ENCODE data around the gene NCF2.

Gene NCF2

GRCh38 chr1:183589384-183589783, 875 bp downstream of the NCF2 start:
- in situ Hi-C loops (cut with MboI; ENCODE audit: low pct_unique_long_range_greater_than_20kb, low sequenced_read_pairs): no loop called here
- no peak for DNase-seq

- DNase-seq: no peak
- in situ Hi-C loops (cut with MboI; ENCODE audit: low pct_unique_long_range_greater_than_20kb, low sequenced_read_pairs): no loop called here
Observed at GRCh38 chr1:183588827-183589226, 1.4 kb downstream of the NCF2 start.

- DNase-seq: no peak
- in situ Hi-C loops (cut with MboI; ENCODE audit: low pct_unique_long_range_greater_than_20kb, low sequenced_read_pairs): no loop called here
Observed at GRCh38 chr1:183586926-183587325, 3.3 kb downstream of the NCF2 start.

- in situ Hi-C loops (cut with MboI; ENCODE audit: low pct_unique_long_range_greater_than_20kb, low sequenced_read_pairs): no loop called here
- DNase-seq: no peak
Observed at GRCh38 chr1:183586455-183586854, 3.8 kb downstream of the NCF2 start.

- DNase-seq: no peak
- in situ Hi-C loops (cut with MboI; ENCODE audit: low pct_unique_long_range_greater_than_20kb, low sequenced_read_pairs): no loop called here
Observed at GRCh38 chr1:183585038-183585437, 5.2 kb downstream of the NCF2 start.

- DNase-seq: no peak
- in situ Hi-C loops (cut with MboI; ENCODE audit: low pct_unique_long_range_greater_than_20kb, low sequenced_read_pairs): no loop called here
Observed at GRCh38 chr1:183584147-183584546, 6.1 kb downstream of the NCF2 start.

GRCh38 chr1:183583466-183583865, 6.8 kb downstream of the NCF2 start:
- DNase-seq: no peak
- in situ Hi-C loops (cut with MboI; ENCODE audit: low pct_unique_long_range_greater_than_20kb, low sequenced_read_pairs): no loop called here

GRCh38 chr1:183582021-183582713, 8.1 kb downstream of the NCF2 start:
- no peak for DNase-seq
- in situ Hi-C loops (cut with MboI; ENCODE audit: low pct_unique_long_range_greater_than_20kb, low sequenced_read_pairs): no loop called here

- in situ Hi-C loops (cut with MboI; ENCODE audit: low pct_unique_long_range_greater_than_20kb, low sequenced_read_pairs): no loop called here
- DNase-seq: peak; percentile 98
Observed at GRCh38 chr1:183580281-183580682, 10.0 kb downstream of the NCF2 start.

GRCh38 chr1:183578856-183579255, 11.4 kb downstream of the NCF2 start:
- in situ Hi-C loops (cut with MboI; ENCODE audit: low pct_unique_long_range_greater_than_20kb, low sequenced_read_pairs): no loop called here
- DNase-seq: no peak

- peak; percentile 67 for DNase-seq
- in situ Hi-C loops (cut with MboI; ENCODE audit: low pct_unique_long_range_greater_than_20kb, low sequenced_read_pairs): no loop called here
Observed at GRCh38 chr1:183577897-183578465, 12.3 kb downstream of the NCF2 start.

- in situ Hi-C loops (cut with MboI; ENCODE audit: low pct_unique_long_range_greater_than_20kb, low sequenced_read_pairs): no loop called here
- no peak for DNase-seq
Observed at GRCh38 chr1:183576537-183576936, 13.7 kb downstream of the NCF2 start.

GRCh38 chr1:183575606-183576005, 14.7 kb downstream of the NCF2 start:
- in situ Hi-C loops (cut with MboI; ENCODE audit: low pct_unique_long_range_greater_than_20kb, low sequenced_read_pairs): no loop called here
- no peak for DNase-seq

GRCh38 chr1:183572721-183573120, 17.5 kb downstream of the NCF2 start:
- in situ Hi-C loops (cut with MboI; ENCODE audit: low pct_unique_long_range_greater_than_20kb, low sequenced_read_pairs): no loop called here
- no peak for DNase-seq

- in situ Hi-C loops (cut with MboI; ENCODE audit: low pct_unique_long_range_greater_than_20kb, low sequenced_read_pairs): no loop called here
- no peak for DNase-seq
Observed at GRCh38 chr1:183571678-183572268, 18.5 kb downstream of the NCF2 start.

- in situ Hi-C loops (cut with MboI; ENCODE audit: low pct_unique_long_range_greater_than_20kb, low sequenced_read_pairs): no loop called here
- DNase-seq: no peak
Observed at GRCh38 chr1:183570451-183570850, 19.8 kb downstream of the NCF2 start.

- in situ Hi-C loops (cut with MboI; ENCODE audit: low pct_unique_long_range_greater_than_20kb, low sequenced_read_pairs): no loop called here
- DNase-seq: no peak
Observed at GRCh38 chr1:183569801-183570200, 20.5 kb downstream of the NCF2 start.

- in situ Hi-C loops (cut with MboI; ENCODE audit: low pct_unique_long_range_greater_than_20kb, low sequenced_read_pairs): no loop called here
- no peak for DNase-seq
Observed at GRCh38 chr1:183569141-183569540, 21.1 kb downstream of the NCF2 start.

GRCh38 chr1:183568176-183569021, 21.9 kb downstream of the NCF2 start:
- peak; percentile 51 for DNase-seq
- in situ Hi-C loops (cut with MboI; ENCODE audit: low pct_unique_long_range_greater_than_20kb, low sequenced_read_pairs): no loop called here

GRCh38 chr1:183567584-183567983, 22.7 kb downstream of the NCF2 start:
- in situ Hi-C loops (cut with MboI; ENCODE audit: low pct_unique_long_range_greater_than_20kb, low sequenced_read_pairs): no loop called here
- peak; percentile 80 for DNase-seq

Data from KBM-7 (cell line).